Fibroblast of lung (primary cell): ENCODE results near the gene TGFB1I1. TPM values are rescaled to one million over a fixed set of nuclear protein-coding genes. Genes with fewer than 3 reads are reported as not detected.

Experiments
- DNase-seq, 2 donors: peaks; one replicate each; pipeline versions ENCODE4 v3.0.0 to v3.0.0-alpha.2; 2010; ENCODE audit warnings: low read depth in 2 of 2
- H2AFZ ChIP-seq: 2 replicates; pipeline ENCODE4 v1.5.1; 2012; ENCODE audit warnings: low read length, control low read depth, inconsistent platforms
- H3K27ac ChIP-seq: 2 replicates; pipeline ENCODE4 v1.5.1; 2011; ENCODE audit warnings: low read length, control low read depth; ENCODE audit not compliant: insufficient read depth
- H3K27me3 ChIP-seq: 2 replicates; pipeline ENCODE4 v1.5.1; 2011; ENCODE audit warnings: mild to moderate bottlenecking, low read length; ENCODE audit not compliant: control insufficient read depth, insufficient read depth
- H3K36me3 ChIP-seq: 2 replicates; pipeline ENCODE4 v1.5.1; 2011; ENCODE audit warnings: low read length; ENCODE audit not compliant: control insufficient read depth, insufficient read depth
- H3K4me1 ChIP-seq: 2 replicates; pipeline ENCODE4 v1.5.1; 2011; ENCODE audit warnings: low read length; ENCODE audit not compliant: control insufficient read depth, insufficient read depth; ENCODE audit errors: extremely low read depth
- H3K4me2 ChIP-seq: 2 replicates; pipeline ENCODE4 v1.5.1; 2011; ENCODE audit warnings: low read length, control low read depth; ENCODE audit not compliant: insufficient read depth; ENCODE audit errors: extremely low read depth
- H3K4me3 ChIP-seq, 4 experiments: fragments of 200-600 bp in 1 of 4; sonication (generic) in 1 of 4; replicated peaks in 1 of 4; 2 replicates each; pipeline ENCODE4 v1.5.1; 2011 to 2016; ENCODE audit warnings: low read length in 4 of 4, low read depth in 3 of 4, mild to moderate bottlenecking in 3 of 4, control low read depth in 2 of 4, inconsistent platforms in 1 of 4, mixed read lengths in 1 of 4; ENCODE audit not compliant: insufficient read depth in 1 of 4; ENCODE audit errors: control extremely low read depth in 1 of 4
- H3K79me2 ChIP-seq: 2 replicates; pipeline ENCODE4 v1.5.1; 2012; ENCODE audit warnings: mild to moderate bottlenecking, low read length, inconsistent platforms; ENCODE audit not compliant: control insufficient read depth, insufficient read depth
- H3K9ac ChIP-seq: 2 replicates; pipeline ENCODE4 v1.5.1; 2011; ENCODE audit warnings: mild to moderate bottlenecking, low read length, control low read depth; ENCODE audit not compliant: insufficient read depth
- H3K9me3 ChIP-seq: 2 replicates; pipeline ENCODE4 v1.5.1; 2012; ENCODE audit warnings: low read depth, low read length; ENCODE audit not compliant: control insufficient read depth, insufficient read depth
- H4K20me1 ChIP-seq: 2 replicates; pipeline ENCODE4 v1.5.1; 2011; ENCODE audit warnings: low read length; ENCODE audit not compliant: control insufficient read depth, insufficient read depth; ENCODE audit errors: extremely low read depth
- EZH2 ChIP-seq: IDR thresholded peaks from 2 replicates; pipeline ENCODE4 v1.5.1; 2012; ENCODE audit warnings: low read length, control low read depth, mild to moderate bottlenecking; ENCODE audit errors: missing control alignments
- polyA plus RNA-seq, 2 donors: library from polyadenylated mRNA; depleted of rRNA in 1 of 2; stranded (reverse) in 1 of 2; unstranded in 1 of 2; fragments of >200 nt; gene quantifications; 2 replicates each; pipeline ENCODE4 v1.2.1, GENCODE V29; 2011 to 2012; ENCODE audit warnings: missing spikeins in 1 of 2
- total RNA-seq: library from RNA; depleted of rRNA; stranded (reverse); fragments of >200 nt; gene quantifications from 2 replicates; pipeline ENCODE4 v1.2.1, GENCODE V29; 2014
- TF ChIP-seq, protein P1 (sequence below), 2 donors: IDR thresholded peaks in 1 of 2; conservative IDR thresholded peaks in 1 of 2; 1 replicate in 1 of 2; 2 replicates in 1 of 2; pipeline ENCODE4 v1.5.1; 2011 to 2012; ENCODE audit warnings: low read length in 2 of 2, control low read depth in 1 of 2, inconsistent platforms in 1 of 2, low read depth in 1 of 2, mild to moderate bottlenecking in 1 of 2

The TGFB1I1 gene
- total and polyA plus RNA-seq, 2 donors (not counting 1 experiment from before 2014, with no cell fraction given) = 46.9 to 94.3 TPM

- Histone ChIP-seq H3K36me3 (peaks cover 7% of the 10 kb centered on the region), H4K20me1 (no peaks in the 10 kb centered on the region), H3K9ac (peak overlapping the region; percentile 100), H3K4me2 (peak overlapping the region; percentile 96), H3K27ac (peak overlapping the region; percentile 100), H3K79me2 (peaks cover 37% of the 10 kb centered on the region), H3K9me3 (no peaks in the 10 kb centered on the region), H3K27me3 (no peaks in the 10 kb centered on the region), H3K4me3 (peak overlapping the region; percentile 86 to 92 (median 88)), H3K4me1 (peaks cover 17% of the 10 kb centered on the region), H2AFZ (no peak overlapping the region)
- no peak for TF ChIP-seq EZH2
- TF ChIP-seq, protein P1, sequence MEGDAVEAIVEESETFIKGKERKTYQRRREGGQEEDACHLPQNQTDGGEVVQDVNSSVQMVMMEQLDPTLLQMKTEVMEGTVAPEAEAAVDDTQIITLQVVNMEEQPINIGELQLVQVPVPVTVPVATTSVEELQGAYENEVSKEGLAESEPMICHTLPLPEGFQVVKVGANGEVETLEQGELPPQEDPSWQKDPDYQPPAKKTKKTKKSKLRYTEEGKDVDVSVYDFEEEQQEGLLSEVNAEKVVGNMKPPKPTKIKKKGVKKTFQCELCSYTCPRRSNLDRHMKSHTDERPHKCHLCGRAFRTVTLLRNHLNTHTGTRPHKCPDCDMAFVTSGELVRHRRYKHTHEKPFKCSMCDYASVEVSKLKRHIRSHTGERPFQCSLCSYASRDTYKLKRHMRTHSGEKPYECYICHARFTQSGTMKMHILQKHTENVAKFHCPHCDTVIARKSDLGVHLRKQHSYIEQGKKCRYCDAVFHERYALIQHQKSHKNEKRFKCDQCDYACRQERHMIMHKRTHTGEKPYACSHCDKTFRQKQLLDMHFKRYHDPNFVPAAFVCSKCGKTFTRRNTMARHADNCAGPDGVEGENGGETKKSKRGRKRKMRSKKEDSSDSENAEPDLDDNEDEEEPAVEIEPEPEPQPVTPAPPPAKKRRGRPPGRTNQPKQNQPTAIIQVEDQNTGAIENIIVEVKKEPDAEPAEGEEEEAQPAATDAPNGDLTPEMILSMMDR (conservative IDR thresholded peaks at IDR 0.05 in 1 of 2, IDR thresholded peaks at IDR 0.05 in 1 of 2; ENCODE audit: low read depth in 1 of 2, low read length in 2 of 2) = no peak
- DNase-seq = peak in 1 of 2 donors; percentile 60
Measured at GRCh38 chr16:31458073-31458843, 13.7 kb upstream of the TGFB1I1 start.

GRCh38 chr16:31458844-31459686 is 12.9 kb upstream of the TGFB1I1 start, which contains the start of gene ARMC5:
Gene ARMC5, plus strand, starts transcription at chr16:31459501. Its CDS starts 24 bp downstream, at chr16:31459525.
- Histone ChIP-seq H3K79me2 (peaks cover 35% of the 10 kb centered on the region), H3K4me2 (peak within 1 kb of the TSS; percentile 96), H3K9ac (peak within 1 kb of the TSS; percentile 100), H3K27ac (peak within 1 kb of the TSS; percentile 100), H3K9me3 (no peaks in the 10 kb centered on the region), H4K20me1 (no peaks in the 10 kb centered on the region), H3K4me3 (peak within 1 kb of the TSS; percentile 86 to 92 (median 88)), H3K36me3 (peaks cover 7% of the 10 kb centered on the region), H2AFZ (peak within 1 kb of the TSS; percentile 87), H3K4me1 (peaks cover 10% of the 10 kb centered on the region), H3K27me3 (no peaks in the 10 kb centered on the region)
- peak; percentile 98 for DNase-seq
- no peak for TF ChIP-seq EZH2
- TF ChIP-seq, protein P1 (conservative IDR thresholded peaks at IDR 0.05 in 1 of 2, IDR thresholded peaks at IDR 0.05 in 1 of 2; ENCODE audit: low read depth in 1 of 2, low read length in 2 of 2) = peak; percentile 50 to 51
